ENCODE results near the gene IPO5. TPM values are rescaled to one million over a fixed set of nuclear protein-coding genes. Genes with fewer than 3 reads are reported as not detected.
"Not testable (repeated sequence)": the region's sequence is repeated elsewhere in the genome, so short reads cannot be mapped to it uniquely, and the experiment has no call there.

The IPO5 gene
- total RNA-seq, 2 experiments from 2014 or later: 101 to 136 TPM

- CTCF ChIA-PET; H3K4me1 Mint-ChIP-seq; H3K27me3 Mint-ChIP-seq; ATAC-seq; H3K4me3 Mint-ChIP-seq; H3K9me3 Mint-ChIP-seq (ENCODE audit: low read depth); DNase-seq; H3K27ac Mint-ChIP-seq: not testable (repeated sequence)
- peaks cover 68% of the 10 kb centered on the region for H3K36me3 Mint-ChIP-seq
Measured at GRCh38 chr13:98004997-98005396, 51.5 kb downstream of the IPO5 start.

DNA sequence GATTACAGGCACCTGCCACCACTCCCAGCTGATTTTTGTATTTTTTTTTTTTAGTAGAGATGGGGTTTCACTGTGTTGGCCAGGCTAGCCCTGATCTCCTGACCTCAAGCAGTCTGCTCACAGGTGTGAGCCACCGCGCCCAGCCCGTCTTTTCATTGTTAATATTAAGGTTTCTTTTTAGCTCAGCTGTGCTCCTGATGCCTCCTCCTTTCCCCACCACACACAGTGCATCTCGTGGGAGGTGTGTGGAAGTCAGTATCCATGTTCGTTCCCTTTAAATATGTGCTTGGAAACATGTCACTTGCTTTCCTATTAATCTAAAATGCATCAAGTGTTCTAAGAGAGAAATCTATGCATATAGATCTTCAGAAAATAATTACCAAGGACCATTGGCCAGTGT, 53.5 kb downstream of the IPO5 start:
- Mint-ChIP-seq H3K4me3 (no peak overlapping the region), H3K36me3 (peaks cover 63% of the 10 kb centered on the region), H3K27me3 (no peaks in the 10 kb centered on the region), H3K27ac (no peak overlapping the region), H3K9me3 (ENCODE audit: low read depth) (no peaks in the 10 kb centered on the region), H3K4me1 (no peaks in the 10 kb centered on the region)
- DNase-seq: no peak
- no peak for ATAC-seq
- CTCF ChIA-PET: no interaction called here

DNA sequence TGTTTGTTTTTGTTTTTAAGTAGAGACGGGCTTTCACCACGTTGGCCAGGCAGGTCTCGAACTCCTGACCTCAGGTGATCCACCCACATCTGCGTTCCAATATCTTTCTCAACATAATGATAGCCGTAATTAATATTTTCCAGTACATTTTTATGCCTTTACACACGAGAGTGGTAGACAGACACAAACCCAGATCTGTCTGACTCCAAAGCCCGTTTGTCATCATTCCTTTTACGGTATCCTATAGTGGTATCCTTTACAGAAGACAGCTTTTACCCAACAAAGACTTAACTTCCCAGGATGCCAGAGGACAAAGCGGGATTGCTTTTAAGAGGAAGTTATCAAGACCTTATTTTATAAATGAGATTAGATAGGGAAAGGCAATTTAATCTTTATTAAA, 59.8 kb downstream of the IPO5 start:
- H3K4me3 Mint-ChIP-seq: no peak overlapping the region
- ATAC-seq: no peak
- no peaks in the 10 kb centered on the region for H3K27me3 Mint-ChIP-seq
- peaks cover 5% of the 10 kb centered on the region for H3K4me1 Mint-ChIP-seq
- peaks cover 55% of the 10 kb centered on the region for H3K36me3 Mint-ChIP-seq
- H3K9me3 Mint-ChIP-seq (ENCODE audit: low read depth): no peaks in the 10 kb centered on the region
- H3K27ac Mint-ChIP-seq: no peak overlapping the region
- no peak for DNase-seq
- CTCF ChIA-PET: no interaction called here

GRCh38 chr13:98014766-98015165, 61.3 kb downstream of the IPO5 start:
- no peaks in the 10 kb centered on the region for H3K27me3 Mint-ChIP-seq

DNA sequence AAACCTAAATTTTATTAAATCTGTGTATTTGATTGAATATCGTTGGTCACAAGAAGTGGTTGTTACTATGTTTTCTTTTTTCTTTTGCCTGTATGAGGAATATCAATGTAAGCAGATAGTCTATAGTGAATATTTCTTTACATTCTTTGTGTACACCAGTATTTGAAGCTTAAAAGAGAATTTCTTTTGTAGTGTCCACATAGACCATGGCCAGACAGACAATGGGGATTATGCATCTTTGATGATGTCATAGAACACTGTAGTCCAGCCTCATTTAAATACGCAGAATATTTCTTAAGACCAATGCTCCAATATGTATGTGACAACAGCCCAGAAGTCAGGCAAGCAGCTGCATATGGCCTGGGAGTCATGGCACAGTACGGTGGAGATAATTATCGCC, 64.8 kb downstream of the IPO5 start:
- Mint-ChIP-seq H3K4me1 (peaks cover 5% of the 10 kb centered on the region), H3K36me3 (peaks cover 52% of the 10 kb centered on the region), H3K4me3 (no peak overlapping the region), H3K9me3 (ENCODE audit: low read depth) (no peaks in the 10 kb centered on the region), H3K27ac (no peak overlapping the region), H3K27me3 (no peaks in the 10 kb centered on the region)
- CTCF ChIA-PET: no interaction called here
- no peak for ATAC-seq
- no peak for DNase-seq

More at GRCh38 chr13:98014766-98015165, 61.3 kb downstream of the IPO5 start:
- no peak overlapping the region for H3K27ac Mint-ChIP-seq
- DNase-seq: no peak
- no peak for ATAC-seq
- CTCF ChIA-PET: interaction anchor here (1.2 kb wide), 1 partner anchor 37 kb away, joined by 4 read pairs; no protein-coding TSS in a partner anchor
- no peaks in the 10 kb centered on the region for H3K9me3 Mint-ChIP-seq (ENCODE audit: low read depth)
- peaks cover 55% of the 10 kb centered on the region for H3K36me3 Mint-ChIP-seq
- H3K4me3 Mint-ChIP-seq: no peak overlapping the region
- H3K4me1 Mint-ChIP-seq: peaks cover 5% of the 10 kb centered on the region

DNA sequence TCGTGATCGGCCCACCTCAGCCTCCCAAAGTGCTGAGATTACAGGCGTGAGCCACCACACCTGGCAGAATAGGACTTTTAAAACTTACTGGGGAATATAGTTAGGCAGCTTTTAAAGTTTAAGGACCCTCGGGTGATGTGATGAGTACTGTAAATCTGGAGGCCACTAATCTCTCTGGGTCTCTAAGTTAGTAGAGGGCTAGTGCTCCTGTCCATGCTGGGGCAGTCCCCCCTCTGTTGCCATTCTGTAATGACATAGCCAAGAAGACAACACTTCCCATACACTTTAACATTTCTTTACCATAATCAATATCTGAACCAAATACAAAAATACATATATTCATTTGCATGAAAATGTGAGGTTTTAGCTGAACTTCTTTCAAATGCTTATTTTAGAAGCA, 65.7 kb downstream of the IPO5 start:
- DNase-seq (no peak), ATAC-seq (no peak)
- Mint-ChIP-seq H3K36me3 (peaks cover 51% of the 10 kb centered on the region), H3K4me1 (peaks cover 5% of the 10 kb centered on the region), H3K4me3 (no peak overlapping the region), H3K27ac (no peak overlapping the region), H3K9me3 (ENCODE audit: low read depth) (no peaks in the 10 kb centered on the region), H3K27me3 (no peaks in the 10 kb centered on the region)
- CTCF ChIA-PET: no interaction called here

DNA sequence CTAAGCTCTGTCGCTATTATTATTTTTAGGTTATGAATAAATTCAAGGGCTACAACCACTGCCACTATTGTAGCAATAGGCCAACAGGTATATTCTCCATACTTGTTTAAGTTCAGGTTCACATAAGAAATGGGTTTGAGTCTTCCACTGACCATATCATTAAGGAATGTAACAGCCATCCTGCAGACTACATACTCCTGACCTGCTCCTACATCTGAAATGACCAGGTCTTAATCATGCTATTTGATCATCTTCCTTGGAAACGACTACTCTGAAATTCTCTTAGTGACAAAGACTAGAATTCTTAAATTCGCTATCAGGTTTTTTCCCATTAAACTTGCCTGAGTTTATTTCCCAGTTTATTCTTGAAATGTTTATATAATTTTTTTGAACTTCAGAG, 66.8 kb downstream of the IPO5 start:
- Mint-ChIP-seq H3K27ac (no peak overlapping the region), H3K4me3 (no peak overlapping the region), H3K36me3 (peaks cover 45% of the 10 kb centered on the region), H3K27me3 (no peaks in the 10 kb centered on the region), H3K4me1 (no peaks in the 10 kb centered on the region), H3K9me3 (ENCODE audit: low read depth) (no peaks in the 10 kb centered on the region)
- no peak for DNase-seq
- CTCF ChIA-PET: no interaction called here
- no peak for ATAC-seq

DNA sequence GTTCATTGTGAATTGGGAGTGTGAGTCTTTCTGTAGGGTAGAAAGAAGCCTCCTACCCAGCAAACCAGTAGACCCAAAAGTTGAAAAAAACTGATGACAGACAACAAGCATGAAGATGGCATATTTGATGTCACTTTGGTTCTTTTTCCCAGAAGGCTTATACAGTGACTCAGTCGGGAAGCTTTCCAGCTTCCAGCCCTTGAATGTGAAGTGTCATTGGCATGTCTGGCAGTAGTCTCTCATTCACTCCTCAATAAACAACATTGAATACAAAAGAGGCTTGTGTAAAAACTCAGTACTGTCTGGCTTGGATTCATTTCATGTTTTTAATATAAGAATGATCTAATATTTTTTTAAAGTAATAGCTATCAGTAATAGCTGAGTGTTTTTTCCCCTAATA, 68.7 kb downstream of the IPO5 start:
- H3K9me3 Mint-ChIP-seq (ENCODE audit: low read depth): no peaks in the 10 kb centered on the region
- H3K27me3 Mint-ChIP-seq: no peaks in the 10 kb centered on the region
- no peak overlapping the region for H3K4me3 Mint-ChIP-seq
- CTCF ChIA-PET: no interaction called here
- no peaks in the 10 kb centered on the region for H3K4me1 Mint-ChIP-seq
- no peak overlapping the region for H3K27ac Mint-ChIP-seq
- DNase-seq: no peak
- H3K36me3 Mint-ChIP-seq: peaks cover 39% of the 10 kb centered on the region
- ATAC-seq: no peak

DNA sequence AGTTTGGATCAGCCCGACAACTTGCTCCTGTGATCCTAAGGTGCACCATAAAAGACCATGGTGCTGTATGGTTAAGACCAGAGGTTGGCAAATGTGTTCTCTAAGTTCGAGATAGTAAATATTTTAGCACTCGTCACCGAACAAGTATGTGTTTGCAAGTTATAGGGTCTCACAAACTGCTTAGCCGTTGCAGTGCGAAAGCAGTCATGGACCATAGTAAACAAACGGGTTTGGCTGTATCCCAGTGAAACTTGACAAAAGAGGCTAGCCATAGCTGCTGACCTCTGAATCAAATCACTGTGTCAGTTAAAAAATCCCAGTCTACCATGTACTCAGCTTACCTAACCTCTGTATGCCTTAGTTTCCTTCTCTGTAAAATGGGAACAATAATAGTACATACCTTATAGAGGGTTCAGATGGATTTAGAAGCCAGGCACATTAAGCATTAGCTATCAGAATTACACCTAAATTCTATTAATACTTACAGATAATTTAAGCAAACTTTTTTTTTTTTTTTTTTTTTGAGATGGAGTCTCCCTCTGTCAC, 72.1 kb downstream of the IPO5 start:
- no peak for ATAC-seq
- DNase-seq: no peak
- no peak overlapping the region for H3K27ac Mint-ChIP-seq
- H3K4me1 Mint-ChIP-seq: no peaks in the 10 kb centered on the region
- CTCF ChIA-PET: interaction anchor here (1.1 kb wide), 1 partner anchor 8 kb away, joined by 3 read pairs; no protein-coding TSS in a partner anchor
- H3K9me3 Mint-ChIP-seq (ENCODE audit: low read depth): no peaks in the 10 kb centered on the region
- H3K36me3 Mint-ChIP-seq: peaks cover 16% of the 10 kb centered on the region
- H3K27me3 Mint-ChIP-seq: no peaks in the 10 kb centered on the region
- H3K4me3 Mint-ChIP-seq: no peak overlapping the region

GRCh38 chr13:98026457-98026857, 73.0 kb downstream of the IPO5 start:
- DNase-seq (no peak), ATAC-seq (no peak)
- Mint-ChIP-seq H3K27ac (no peak overlapping the region), H3K36me3 (peaks cover 14% of the 10 kb centered on the region), H3K4me3 (no peak overlapping the region), H3K9me3 (ENCODE audit: low read depth) (no peaks in the 10 kb centered on the region), H3K27me3 (no peaks in the 10 kb centered on the region), H3K4me1 (no peaks in the 10 kb centered on the region)
- CTCF ChIA-PET: no interaction called here

GRCh38 chr13:98032168-98032567, 78.7 kb downstream of the IPO5 start:
- no peak overlapping the region for H3K27ac Mint-ChIP-seq
- no peaks in the 10 kb centered on the region for H3K4me1 Mint-ChIP-seq
- H3K4me3 Mint-ChIP-seq: no peak overlapping the region
- CTCF ChIA-PET: no interaction called here
- H3K9me3 Mint-ChIP-seq (ENCODE audit: low read depth): no peaks in the 10 kb centered on the region
- H3K36me3 Mint-ChIP-seq: no peaks in the 10 kb centered on the region
- DNase-seq (no peak), ATAC-seq (no peak)
- H3K27me3 Mint-ChIP-seq: no peaks in the 10 kb centered on the region

DNA sequence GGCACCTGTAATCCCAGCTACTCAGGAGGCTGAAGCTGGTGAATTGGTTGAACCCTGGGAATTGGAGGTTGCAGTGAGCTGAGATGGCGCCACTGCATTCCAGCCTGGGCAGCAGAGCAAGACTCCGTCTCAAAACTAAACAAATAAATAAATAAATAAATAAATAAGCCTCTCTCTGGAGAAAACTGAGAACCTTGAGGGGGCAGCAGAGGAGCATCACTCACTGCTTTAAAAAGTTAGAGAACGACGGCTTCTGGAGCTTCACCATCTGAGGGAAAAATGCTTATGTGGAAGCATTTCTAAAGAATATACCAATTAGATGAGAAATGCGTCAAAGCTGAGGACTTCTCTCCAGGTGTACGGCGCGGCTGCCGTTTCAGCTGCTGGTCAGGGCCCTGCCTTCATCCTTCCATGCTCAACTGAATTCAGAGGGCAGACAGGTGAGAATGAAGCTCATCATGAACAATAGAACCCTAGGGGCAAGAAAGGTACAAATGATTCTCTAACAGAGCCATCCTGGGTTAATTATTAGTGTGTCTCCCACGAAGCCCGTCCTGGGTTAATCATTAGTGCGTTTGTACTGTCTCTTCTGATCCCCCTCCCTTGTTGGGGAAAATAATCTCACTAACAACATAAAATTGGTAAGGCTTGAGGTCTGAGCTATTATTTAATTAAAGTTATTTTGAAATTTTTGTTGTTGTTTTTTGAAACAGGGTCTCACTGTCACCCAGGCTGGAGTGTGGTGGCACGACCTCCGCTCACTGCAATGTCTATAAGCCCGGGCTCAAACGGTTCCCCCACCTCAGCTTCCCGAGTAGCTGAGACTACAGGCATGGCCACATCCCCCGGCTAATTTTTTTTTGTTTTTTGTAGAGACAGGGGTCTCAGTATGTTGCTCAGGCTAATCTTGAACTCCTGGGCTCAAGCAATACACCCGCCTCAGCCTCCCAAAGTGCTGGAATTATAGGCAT, 80.1 kb downstream of the IPO5 start:
- Mint-ChIP-seq H3K9me3 (ENCODE audit: low read depth) (no peaks in the 10 kb centered on the region), H3K27ac (no peak overlapping the region), H3K4me1 (no peaks in the 10 kb centered on the region), H3K27me3 (no peaks in the 10 kb centered on the region), H3K36me3 (no peaks in the 10 kb centered on the region), H3K4me3 (no peak overlapping the region)
- CTCF ChIA-PET: interaction anchor here (1.2 kb wide), 1 partner anchor 9 kb away, joined by 3 read pairs; no protein-coding TSS in a partner anchor
- DNase-seq: no peak
- ATAC-seq: no peak

DNA sequence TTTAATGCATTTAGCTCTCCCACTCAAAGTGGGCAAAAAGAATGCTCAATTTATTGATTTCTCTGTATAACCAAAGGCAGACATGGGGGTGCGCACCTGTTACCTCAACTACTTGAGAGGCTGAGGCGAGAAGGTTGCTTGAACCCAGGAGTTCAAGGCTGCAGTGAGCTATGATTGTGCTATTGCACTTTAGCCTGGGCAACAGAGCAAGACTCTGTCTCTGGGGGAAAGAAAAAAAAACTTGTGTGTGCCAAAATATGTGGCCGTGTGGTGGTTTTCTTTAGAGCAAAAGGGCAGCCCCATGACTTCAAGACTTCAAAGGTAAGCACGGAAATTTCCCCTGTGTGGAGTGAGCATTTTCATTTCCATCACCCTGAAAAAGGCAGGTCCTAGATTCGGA, 81.9 kb downstream of the IPO5 start:
- Mint-ChIP-seq H3K4me3 (no peak overlapping the region), H3K9me3 (ENCODE audit: low read depth) (no peaks in the 10 kb centered on the region), H3K4me1 (no peaks in the 10 kb centered on the region), H3K27ac (no peak overlapping the region), H3K27me3 (no peaks in the 10 kb centered on the region), H3K36me3 (no peaks in the 10 kb centered on the region)
- ATAC-seq (no peak), DNase-seq (no peak)
- CTCF ChIA-PET: no interaction called here
